ENCODE data around the gene PROX2.
A peak's percentile ranks its signal among the peaks of the same experiment; 100 is the strongest.

Gene PROX2

GRCh38 chr14:74864198-74864597, 11.7 kb downstream of the PROX2 start:
- TF ChIP-seq JUND (IDR thresholded peaks at IDR 0.05; ENCODE audit: low read depth): no peak
- no peak for DNase-seq (ENCODE audit: low read depth in 1 of 2, low spot score in 1 of 2)
- in situ Hi-C loops (cut with HindIII; ENCODE audit: low pct_unique_long_range_greater_than_20kb, low sequenced_read_pairs): no loop called here

- in situ Hi-C loops (cut with HindIII; ENCODE audit: low pct_unique_long_range_greater_than_20kb, low sequenced_read_pairs): no loop called here
- TF ChIP-seq JUND (IDR thresholded peaks at IDR 0.05; ENCODE audit: low read depth): no peak
- no peak for DNase-seq (ENCODE audit: low read depth in 1 of 2, low spot score in 1 of 2)
Measured at GRCh38 chr14:74863274-74863673, 12.7 kb downstream of the PROX2 start.

GRCh38 chr14:74861734-74862090, 14.2 kb downstream of the PROX2 start:
- TF ChIP-seq JUND (IDR thresholded peaks at IDR 0.05; ENCODE audit: low read depth): no peak
- DNase-seq (ENCODE audit: low read depth in 1 of 2, low spot score in 1 of 2): no peak
- in situ Hi-C loops (cut with HindIII; ENCODE audit: low pct_unique_long_range_greater_than_20kb, low sequenced_read_pairs): no loop called here

GRCh38 chr14:74860899-74861733, 14.8 kb downstream of the PROX2 start:
- no peak for TF ChIP-seq JUND (IDR thresholded peaks at IDR 0.05; ENCODE audit: low read depth)
- DNase-seq (ENCODE audit: low read depth in 1 of 2, low spot score in 1 of 2): peak; percentile 56 to 91
- in situ Hi-C loops (cut with HindIII; ENCODE audit: low pct_unique_long_range_greater_than_20kb, low sequenced_read_pairs): no loop called here

DNA sequence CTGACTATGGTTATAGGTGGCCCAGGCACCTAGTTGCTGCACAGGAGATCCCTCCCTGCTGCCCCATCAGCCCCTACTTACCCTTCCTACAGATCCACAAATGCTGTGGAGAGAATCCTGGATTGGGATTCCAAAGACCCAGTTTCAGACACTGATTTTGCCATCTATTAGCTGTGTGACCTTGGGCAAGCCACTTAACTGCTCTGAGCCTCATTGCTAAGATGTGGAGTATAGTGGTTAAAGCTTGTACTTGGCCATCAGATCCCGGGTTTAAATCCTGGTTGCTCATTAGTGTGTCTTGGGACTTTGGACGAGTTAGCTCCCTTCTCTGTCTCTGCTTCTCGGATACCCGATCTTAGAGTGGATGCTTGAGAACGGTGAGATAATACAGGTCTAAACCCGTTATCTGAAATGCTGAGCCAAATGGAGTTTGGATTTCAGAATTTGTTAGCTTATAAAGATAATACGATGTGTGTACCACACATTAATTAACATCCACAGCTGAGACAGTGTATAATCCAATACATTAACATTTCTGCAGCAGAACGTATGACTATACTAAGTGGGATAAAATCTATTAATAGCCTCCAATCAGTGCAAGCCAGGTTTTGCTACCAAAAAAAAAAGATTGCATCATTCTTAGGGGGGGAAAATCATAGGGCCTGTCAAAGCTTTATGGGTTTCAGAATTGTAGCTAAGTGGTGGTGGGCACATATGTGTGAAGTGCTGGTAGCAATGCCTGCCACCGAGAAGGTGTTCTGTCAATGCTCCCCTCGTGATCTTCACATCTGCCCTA, 16.0 kb downstream of the PROX2 start:
- in situ Hi-C loops (cut with HindIII; ENCODE audit: low pct_unique_long_range_greater_than_20kb, low sequenced_read_pairs): no loop called here
- TF ChIP-seq JUND (IDR thresholded peaks at IDR 0.05; ENCODE audit: low read depth): no peak
- DNase-seq (ENCODE audit: low read depth in 1 of 2, low spot score in 1 of 2): no peak

DNA sequence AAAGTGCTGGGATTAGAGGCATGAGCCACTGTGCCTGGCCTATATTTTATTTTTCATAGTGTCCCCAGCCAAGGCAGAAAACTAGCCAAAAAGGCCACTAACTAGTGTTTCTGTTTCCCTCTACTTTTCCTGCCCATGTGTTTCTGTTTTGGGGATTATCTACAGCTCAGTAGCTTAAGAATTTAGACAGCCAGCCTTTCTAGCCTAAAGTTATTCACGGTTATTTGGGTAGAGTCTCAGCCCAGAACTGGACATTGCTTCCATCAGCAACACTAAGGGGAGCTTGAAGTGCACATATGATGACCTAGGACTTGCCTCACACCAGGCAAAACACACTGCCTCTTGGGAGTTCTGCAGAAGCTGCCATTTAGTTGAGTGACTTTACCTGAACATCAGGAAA, 17.9 kb downstream of the PROX2 start:
- no peak for TF ChIP-seq JUND (IDR thresholded peaks at IDR 0.05; ENCODE audit: low read depth)
- DNase-seq (ENCODE audit: low read depth in 1 of 2, low spot score in 1 of 2): no peak
- in situ Hi-C loops (cut with HindIII; ENCODE audit: low pct_unique_long_range_greater_than_20kb, low sequenced_read_pairs): no loop called here

- in situ Hi-C loops (cut with HindIII; ENCODE audit: low pct_unique_long_range_greater_than_20kb, low sequenced_read_pairs): no loop called here
- DNase-seq (ENCODE audit: low read depth in 1 of 2, low spot score in 1 of 2): no peak
- TF ChIP-seq JUND (IDR thresholded peaks at IDR 0.05; ENCODE audit: low read depth): no peak
Measured at GRCh38 chr14:74856366-74856765, 19.6 kb downstream of the PROX2 start.

DNA sequence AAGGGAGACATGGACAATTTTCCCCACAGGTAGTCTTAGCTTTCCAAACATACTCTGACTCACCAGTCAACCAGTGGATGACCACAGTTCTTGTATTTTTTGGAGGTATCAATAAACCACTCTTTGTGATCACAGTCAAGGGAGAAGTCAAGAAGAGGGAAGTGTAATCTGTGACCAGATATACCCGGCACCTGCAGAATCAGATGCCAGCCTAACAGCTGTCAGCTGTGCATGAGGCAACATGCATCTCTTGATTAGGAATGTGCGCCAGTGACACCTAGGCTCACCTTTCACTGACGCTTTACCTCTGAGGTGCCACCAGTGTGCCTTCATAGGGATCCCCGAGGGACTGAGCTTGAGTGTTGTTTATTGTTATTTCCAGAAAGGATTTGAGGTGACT, 20.0 kb downstream of the PROX2 start:
- TF ChIP-seq JUND (IDR thresholded peaks at IDR 0.05; ENCODE audit: low read depth): no peak
- in situ Hi-C loops (cut with HindIII; ENCODE audit: low pct_unique_long_range_greater_than_20kb, low sequenced_read_pairs): no loop called here
- no peak for DNase-seq (ENCODE audit: low read depth in 1 of 2, low spot score in 1 of 2)

DNA sequence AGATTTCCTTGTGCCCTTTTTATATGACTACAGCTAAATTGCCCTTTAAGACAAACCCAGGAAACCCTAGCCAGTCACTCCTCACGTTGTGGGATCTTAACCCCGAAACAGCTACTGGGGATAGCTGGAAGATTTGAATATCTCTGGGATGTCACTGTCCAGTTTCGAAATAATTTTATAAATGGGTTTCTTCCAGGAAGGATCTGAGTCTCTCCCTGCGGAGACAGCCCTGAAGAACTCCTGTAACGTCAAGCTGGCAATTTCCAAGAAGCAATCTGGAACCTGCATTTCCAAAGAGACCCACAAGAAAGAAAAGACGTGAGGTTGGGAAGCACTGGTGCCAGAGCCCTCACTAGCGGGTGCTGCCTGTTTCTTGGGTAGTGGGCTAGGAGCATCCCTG, 20.9 kb downstream of the PROX2 start:
- TF ChIP-seq JUND (IDR thresholded peaks at IDR 0.05; ENCODE audit: low read depth): no peak
- DNase-seq (ENCODE audit: low read depth in 1 of 2, low spot score in 1 of 2): no peak
- in situ Hi-C loops (cut with HindIII; ENCODE audit: low pct_unique_long_range_greater_than_20kb, low sequenced_read_pairs): no loop called here

DNA sequence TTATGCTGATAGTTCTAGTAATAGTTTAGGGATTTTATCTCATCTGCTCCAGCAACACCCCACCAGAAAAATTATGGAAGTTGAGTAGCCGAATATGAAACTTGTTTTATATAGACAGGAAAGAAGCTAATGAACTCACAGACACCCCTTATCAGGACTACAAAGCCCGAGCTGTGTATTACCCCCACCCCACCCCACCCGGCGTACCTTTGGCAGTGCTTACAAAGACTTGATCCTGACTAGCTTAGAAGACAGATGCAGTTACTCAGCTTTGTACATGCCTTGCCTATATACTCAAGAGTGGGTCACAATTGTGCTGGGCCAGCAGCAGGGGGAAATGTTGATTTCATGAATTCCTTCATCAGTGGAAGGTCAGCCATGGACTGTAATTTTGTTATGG, 22.4 kb downstream of the PROX2 start:
- DNase-seq (ENCODE audit: low read depth in 1 of 2, low spot score in 1 of 2): no peak
- in situ Hi-C loops (cut with HindIII; ENCODE audit: low pct_unique_long_range_greater_than_20kb, low sequenced_read_pairs): no loop called here

GRCh38 chr14:74852922-74853530, 22.9 kb downstream of the PROX2 start:
- peak; percentile 47 to 85 for DNase-seq (ENCODE audit: low read depth in 1 of 2, low spot score in 1 of 2)
- in situ Hi-C loops (cut with HindIII; ENCODE audit: low pct_unique_long_range_greater_than_20kb, low sequenced_read_pairs): no loop called here
- TF ChIP-seq JUND (IDR thresholded peaks at IDR 0.05; ENCODE audit: low read depth): no peak; the same call in 1 of the 2 replicates

More for the DNA sequence above, 22.4 kb downstream of the PROX2 start:
- TF ChIP-seq JUND (IDR thresholded peaks at IDR 0.05; ENCODE audit: low read depth): no peak

DNA sequence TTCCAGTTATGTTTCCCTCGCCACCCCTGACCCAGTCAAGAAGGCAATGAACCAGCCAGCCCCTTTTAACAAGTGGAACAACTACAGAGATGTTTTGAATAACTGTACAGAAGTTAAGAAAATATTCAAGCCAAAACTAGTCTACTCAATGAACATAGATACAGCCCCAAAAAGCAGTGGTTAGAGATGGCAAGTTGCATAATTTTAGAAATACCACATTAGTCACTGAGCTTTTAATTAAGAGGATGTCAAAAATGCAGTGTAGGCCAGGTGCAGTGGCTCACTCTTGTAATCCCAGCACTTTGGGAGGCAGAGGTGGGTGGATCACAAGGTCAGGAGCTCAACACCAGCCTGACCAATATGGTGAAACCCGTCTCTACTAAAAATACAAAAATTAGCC, 27.2 kb downstream of the PROX2 start:
- TF ChIP-seq JUND (IDR thresholded peaks at IDR 0.05; ENCODE audit: low read depth): no peak
- no peak for DNase-seq (ENCODE audit: low read depth in 1 of 2, low spot score in 1 of 2)
- in situ Hi-C loops (cut with HindIII; ENCODE audit: low pct_unique_long_range_greater_than_20kb, low sequenced_read_pairs): no loop called here

Data from T47D (cell line).